ENCODE results near the gene SLC25A34.

Gene SLC25A34

GRCh38 chr1:15761366-15762128, 25.5 kb downstream of the SLC25A34 start:
- Histone ChIP-seq H3K4me1 (ENCODE audit: control insufficient read depth, insufficient read depth, low read length) (peaks cover 7% of the 10 kb centered on the region; the same call in 1 of the 2 replicates), H3K9me3 (ENCODE audit: control insufficient read depth, insufficient read depth, low read depth, low read length) (no peaks in the 10 kb centered on the region), H3K4me3 (ENCODE audit: low read depth, low read length) (no peak overlapping the region), H3K27ac (ENCODE audit: extremely low read depth, low read depth, low read length) (no peak overlapping the region), H3K36me3 (ENCODE audit: control insufficient read depth in 2 of 2, insufficient read depth in 1 of 2, low read length in 2 of 2) (peaks cover 0 to 23% of the 10 kb centered on the region in 2 experiments; a peak in 1 of 3 replicates)
- ChIA-PET POLR2A (interaction anchor here (0.6 kb wide), 1 partner anchor 532 kb away, joined by 3 read pairs; no protein-coding TSS in a partner anchor), CTCF (interaction anchor here (0.6 to 1.3 kb wide), 4 partner anchors 20 to 216 kb away, joined by 3 to 10 read pairs (median 4); no protein-coding TSS in a partner anchor)
- TF ChIP-seq ZNF335 (tag by site-specific recombination; conservative IDR thresholded peaks at IDR 0.05): no peak
- peak; percentile 65 for TF ChIP-seq FEZF1 (tag by site-specific recombination; IDR thresholded peaks at IDR 0.05)
- TF ChIP-seq ZBTB48 (tag by site-specific recombination; IDR thresholded peaks at IDR 0.05): no peak

- Histone ChIP-seq H3K27ac (ENCODE audit: extremely low read depth, low read depth, low read length) (no peak overlapping the region), H3K4me1 (ENCODE audit: control insufficient read depth, insufficient read depth, low read length) (peaks cover 7% of the 10 kb centered on the region; the same call in 1 of the 2 replicates), H3K9me3 (ENCODE audit: control insufficient read depth, insufficient read depth, low read depth, low read length) (no peaks in the 10 kb centered on the region), H3K4me3 (ENCODE audit: low read depth, low read length) (no peak overlapping the region), H3K36me3 (ENCODE audit: control insufficient read depth in 2 of 2, insufficient read depth in 1 of 2, low read length in 2 of 2) (peaks cover 0 to 29% of the 10 kb centered on the region in 2 experiments; a peak in 1 of 3 replicates)
- TF ChIP-seq AEBP2 (tag by site-specific recombination; IDR thresholded peaks at IDR 0.05; ENCODE audit: borderline replicate concordance) (no peak), ZBTB17 (tag by site-specific recombination; IDR thresholded peaks at IDR 0.05) (peak; percentile 14; the same call in 1 of the 2 replicates)
- POLR2A ChIA-PET: interaction anchor here (0.7 kb wide), 1 partner anchor 21 kb away, joined by 4 read pairs; no protein-coding TSS in a partner anchor
- CTCF ChIA-PET: interaction anchor here (0.6 to 0.7 kb wide), 3 partner anchors 140 to 440 kb away, joined by 3 to 4 read pairs (median 3); no protein-coding TSS in a partner anchor
Measured at GRCh38 chr1:15762546-15762945, 26.5 kb downstream of the SLC25A34 start.

GRCh38 chr1:15764269-15764764, 28.3 kb downstream of the SLC25A34 start:
- no peaks in the 10 kb centered on the region for H3K9me3 ChIP-seq (ENCODE audit: control insufficient read depth, insufficient read depth, low read depth, low read length)
- H3K36me3 ChIP-seq (ENCODE audit: control insufficient read depth in 2 of 2, insufficient read depth in 1 of 2, low read length in 2 of 2): peaks cover 4 to 45% of the 10 kb centered on the region in 2 experiments; a peak in 2 of 3 replicates
- H3K4me3 ChIP-seq (ENCODE audit: low read depth, low read length): no peak overlapping the region
- no peak overlapping the region for H3K27ac ChIP-seq (ENCODE audit: extremely low read depth, low read depth, low read length)
- TF ChIP-seq ZNF548 (tag by site-specific recombination; IDR thresholded peaks at IDR 0.05) (peak; percentile 82), ZNF768 (tag by site-specific recombination; IDR thresholded peaks at IDR 0.05) (no peak), SP2 (tag by site-specific recombination; IDR thresholded peaks at IDR 0.05) (0 out of 2 replicates have a peak, but pooled peaks have one; percentile 15), ZIC2 (tag by site-specific recombination; IDR thresholded peaks at IDR 0.05) (peak; percentile 72), KLF1 (tag by site-specific recombination; IDR thresholded peaks at IDR 0.05) (0 out of 2 replicates have a peak, but pooled peaks have one; percentile 50), ZNF600 (tag by site-specific recombination; IDR thresholded peaks at IDR 0.05) (0 out of 2 replicates have a peak, but pooled peaks have one; percentile 53)
- CTCF ChIA-PET: interaction anchor here (0.5 kb wide), 1 partner anchor 21 kb away, joined by 4 read pairs; no protein-coding TSS in a partner anchor
- POLR2A ChIA-PET: no interaction called here
- H3K4me1 ChIP-seq (ENCODE audit: control insufficient read depth, insufficient read depth, low read length): peaks cover 4% of the 10 kb centered on the region; the same call in 1 of the 2 replicates

- peaks cover 4 to 46% of the 10 kb centered on the region in 2 experiments; a peak in 2 of 3 replicates for H3K36me3 ChIP-seq (ENCODE audit: control insufficient read depth in 2 of 2, insufficient read depth in 1 of 2, low read length in 2 of 2)
- CTCF ChIA-PET: interaction anchor here (0.5 kb wide), 1 partner anchor 20 kb away, joined by 4 read pairs; no protein-coding TSS in a partner anchor
- POLR2A ChIA-PET: no interaction called here
- TF ChIP-seq ZNF138 (tag by site-specific recombination; IDR thresholded peaks at IDR 0.05; ENCODE audit: borderline replicate concordance) (no peak), KLF8 (tag by site-specific recombination; IDR thresholded peaks at IDR 0.05) (no peak), GLIS2 (tag by site-specific recombination; IDR thresholded peaks at IDR 0.05) (peak; percentile 50; the same call in 1 of the 2 replicates)
- H3K27ac ChIP-seq (ENCODE audit: extremely low read depth, low read depth, low read length): no peak overlapping the region
- no peak overlapping the region for H3K4me3 ChIP-seq (ENCODE audit: low read depth, low read length)
- peaks cover 4% of the 10 kb centered on the region; the same call in 1 of the 2 replicates for H3K4me1 ChIP-seq (ENCODE audit: control insufficient read depth, insufficient read depth, low read length)
- H3K9me3 ChIP-seq (ENCODE audit: control insufficient read depth, insufficient read depth, low read depth, low read length): no peaks in the 10 kb centered on the region
Measured at GRCh38 chr1:15764890-15765289, 28.8 kb downstream of the SLC25A34 start.

Data from HEK293 (cell line).